H1 (cell line): Measurements from ENCODE around the gene C2CD2L. TPM values are rescaled to one million over a fixed set of nuclear protein-coding genes. Genes with fewer than 3 reads are reported as not detected.
A peak's percentile ranks its signal among the peaks of the same experiment; 100 is the strongest.

ENCODE experiments used
- CTCF ChIA-PET: fragments of 300-600 bp; sonication (Branson Sonifier 250); formaldehyde crosslinking; loops from one replicate; lab custom pipeline; 2021; ENCODE audit not compliant: partially characterized antibody; lab: Charles Lee
- POLR2A ChIA-PET: fragments of 300-600 bp; sonication (Branson Sonifier 250); formaldehyde crosslinking; loops from one replicate; lab custom pipeline; 2021; ENCODE audit warnings: inconsistent platforms; ENCODE audit not compliant: partially characterized antibody; lab: Charles Lee
- DNase-seq, 2 experiments: peaks; one replicate each; pipeline versions ENCODE4 v3.0.0 to v3.0.0-alpha.2; 2010 to 2022; ENCODE audit warnings: low spot score in 2 of 2, low read depth in 1 of 2, mixed read lengths in 1 of 2
- FAIRE-seq: peaks from 2 replicates; lab custom pipeline; 2011; peaks lifted over from hg19 to GRCh38; lab: Jason Lieb, UNC
- H2AFZ ChIP-seq: 2 replicates; pipeline ENCODE4 v1.8.1; 2012; ENCODE audit warnings: low read length, inconsistent platforms
- H2AK5ac ChIP-seq: 2 replicates; pipeline ENCODE4 v1.6.1; 2013; ENCODE audit warnings: low read depth, low read length
- H2BK120ac ChIP-seq: replicated peaks from 2 replicates; pipeline ENCODE3; 2013; ENCODE audit warnings: low read depth, low read length, inconsistent platforms
- H2BK12ac ChIP-seq: 2 replicates; pipeline ENCODE4 v1.6.1; 2013; ENCODE audit warnings: low read depth, low read length
- H2BK15ac ChIP-seq: 2 replicates; pipeline ENCODE4 v1.6.1; 2013; ENCODE audit warnings: low read length
- H2BK20ac ChIP-seq: 2 replicates; pipeline ENCODE4 v1.6.1; 2013; ENCODE audit warnings: low read length
- H2BK5ac ChIP-seq: 2 replicates; pipeline ENCODE4 v1.6.1; 2013; ENCODE audit warnings: low read depth, low read length
- H3K14ac ChIP-seq: 2 replicates; pipeline ENCODE4 v1.6.1; 2013; ENCODE audit warnings: inconsistent platforms; ENCODE audit not compliant: insufficient read length
- H3K18ac ChIP-seq: 2 replicates; pipeline ENCODE4 v1.6.1; 2013; ENCODE audit warnings: low read length; ENCODE audit errors: extremely low read depth
- H3K23ac ChIP-seq: 2 replicates; pipeline ENCODE4 v1.6.1; 2013; ENCODE audit warnings: inconsistent platforms; ENCODE audit not compliant: insufficient read length
- H3K23me2 ChIP-seq: 2 replicates; pipeline ENCODE4 v1.6.1; 2013; ENCODE audit warnings: low read depth, low read length
- H3K27ac ChIP-seq: 2 replicates; pipeline ENCODE4 v1.6.1; 2011; ENCODE audit warnings: low read depth, low read length, inconsistent platforms
- H3K27me3 ChIP-seq, 4 experiments: replicated peaks in 1 of 4; 1 replicate in 1 of 4; 2 replicates in 3 of 4; pipeline versions ENCODE4 v1.6.1 to v1.8.1; 2011 to 2013; ENCODE audit warnings: low read length in 3 of 4, mild to moderate bottlenecking in 3 of 4, inconsistent platforms in 2 of 4, mixed read lengths in 2 of 4, moderate library complexity in 1 of 4; ENCODE audit not compliant: control insufficient read depth in 3 of 4, insufficient read depth in 3 of 4; ENCODE audit errors: extremely low read depth in 1 of 4
- H3K36me3 ChIP-seq, 4 experiments: 2 replicates each; pipeline versions ENCODE4 v1.6.1 to v1.8.1; 2011 to 2013; ENCODE audit warnings: mild to moderate bottlenecking in 4 of 4, low read length in 3 of 4, moderate library complexity in 2 of 4, control low read depth in 1 of 4, inconsistent platforms in 1 of 4; ENCODE audit not compliant: insufficient read depth in 4 of 4, control insufficient read depth in 2 of 4
- H3K4ac ChIP-seq: replicated peaks from 2 replicates; pipeline ENCODE3; 2013; ENCODE audit warnings: low read length, low read depth, mixed read lengths, inconsistent platforms; ENCODE audit not compliant: insufficient read length
- H3K4me1 ChIP-seq, 4 experiments: replicated peaks in 1 of 4; 1 replicate in 1 of 4; 2 replicates in 3 of 4; pipeline versions ENCODE4 v1.6.1 to v1.8.1; 2011 to 2013; ENCODE audit warnings: low read length in 3 of 4, inconsistent platforms in 2 of 4, mixed read lengths in 1 of 4; ENCODE audit not compliant: insufficient read depth in 4 of 4, control insufficient read depth in 3 of 4
- H3K4me2 ChIP-seq, 2 experiments: 2 replicates each; pipeline versions ENCODE4 v1.6.1 to v1.8.1; 2011 to 2013; ENCODE audit warnings: low read depth in 2 of 2, low read length in 2 of 2, control low read depth in 1 of 2, inconsistent platforms in 1 of 2, mild to moderate bottlenecking in 1 of 2; ENCODE audit not compliant: insufficient read depth in 1 of 2
- H3K4me3 ChIP-seq, 4 experiments: fragments of 200-600, 300-600 bp in 1 of 4; sonication (generic), shearing (Covaris generic), sonication (Bioruptor Twin) in 1 of 4; 2 replicates each; pipeline versions ENCODE4 v1.5.1 to v1.8.1; 2011 to 2016; ENCODE audit warnings: low read length in 4 of 4, low read depth in 3 of 4, control low read depth in 2 of 4, inconsistent platforms in 2 of 4, mild to moderate bottlenecking in 2 of 4, mixed read lengths in 1 of 4, moderate library complexity in 1 of 4; ENCODE audit not compliant: insufficient read depth in 2 of 4; ENCODE audit errors: extremely low read depth in 1 of 4
- H3K56ac ChIP-seq: replicated peaks from 2 replicates; pipeline ENCODE3; 2013; ENCODE audit warnings: low read depth, mild to moderate bottlenecking, mixed read lengths, low read length, inconsistent platforms; ENCODE audit not compliant: insufficient read length
- H3K79me1 ChIP-seq: 2 replicates; pipeline ENCODE4 v1.6.1; 2013; ENCODE audit warnings: low read depth, low read length, control low read depth
- H3K79me2 ChIP-seq, 2 experiments: 2 replicates each; pipeline versions ENCODE4 v1.6.1 to v1.8.1; 2012 to 2013; ENCODE audit warnings: low read length in 2 of 2, mild to moderate bottlenecking in 2 of 2, inconsistent platforms in 1 of 2; ENCODE audit not compliant: insufficient read depth in 2 of 2, control insufficient read depth in 1 of 2
- H3K9ac ChIP-seq, 4 experiments: replicated peaks in 1 of 4; 1 replicate in 1 of 4; 2 replicates in 3 of 4; pipeline versions ENCODE4 v1.6.1 to v1.8.1; 2011 to 2013; ENCODE audit warnings: low read depth in 3 of 4, low read length in 3 of 4, control low read depth in 2 of 4, mild to moderate bottlenecking in 2 of 4, moderate library complexity in 2 of 4, inconsistent platforms in 1 of 4; ENCODE audit errors: extremely low read depth in 1 of 4
- H3K9me3 ChIP-seq, 2 experiments: 2 replicates each; pipeline versions ENCODE4 v1.6.1 to v1.8.1; 2012 to 2013; ENCODE audit warnings: mild to moderate bottlenecking in 2 of 2, moderate library complexity in 2 of 2, control low read depth in 1 of 2, inconsistent platforms in 1 of 2, low read depth in 1 of 2, low read length in 1 of 2, mixed read lengths in 1 of 2; ENCODE audit not compliant: insufficient read depth in 2 of 2
- H4K20me1 ChIP-seq, 2 experiments: replicated peaks in 1 of 2; 2 replicates each; pipeline versions ENCODE3 to v1.8.1; 2011 to 2013; ENCODE audit warnings: inconsistent platforms in 2 of 2, low read length in 2 of 2, mild to moderate bottlenecking in 1 of 2; ENCODE audit not compliant: insufficient read depth in 2 of 2, control insufficient read depth in 1 of 2
- H4K5ac ChIP-seq: 2 replicates; pipeline ENCODE4 v1.6.1; 2013; ENCODE audit warnings: low read length, low read depth, mixed read lengths, inconsistent platforms; ENCODE audit not compliant: insufficient read length
- H4K8ac ChIP-seq: 2 replicates; pipeline ENCODE4 v1.8.0; 2013; ENCODE audit warnings: mild to moderate bottlenecking, moderate library complexity, low read length, inconsistent platforms; ENCODE audit not compliant: insufficient read depth; ENCODE audit errors: extremely low read depth
- H4K91ac ChIP-seq: replicated peaks from 2 replicates; pipeline ENCODE3; 2013; ENCODE audit warnings: low read length, mixed read lengths, inconsistent platforms; ENCODE audit not compliant: insufficient read length
- CREB1 ChIP-seq: IDR thresholded peaks from 2 replicates; pipeline ENCODE4 v1.6.1; 2012; ENCODE audit warnings: inconsistent platforms
- EGR1 ChIP-seq: IDR thresholded peaks from 2 replicates; pipeline ENCODE4 v1.6.1; 2011; ENCODE audit warnings: low read depth, low read length, borderline replicate concordance
- GABPA ChIP-seq: IDR thresholded peaks from 2 replicates; pipeline ENCODE4 v1.6.1; 2011; ENCODE audit warnings: mild to moderate bottlenecking, low read length, moderate library complexity, borderline replicate concordance; ENCODE audit not compliant: insufficient read depth
- KDM1A ChIP-seq: fragments of 200-600, 300-600 bp; sonication (generic); IDR thresholded peaks from 2 replicates; pipeline ENCODE4 v1.7.1; 2016; ENCODE audit warnings: mild to moderate bottlenecking, low read length, borderline replicate concordance
- POLR2AphosphoS5 ChIP-seq: IDR thresholded peaks from 2 replicates; pipeline ENCODE4 v1.6.1; 2011; ENCODE audit warnings: low read depth, low read length
- POU5F1 ChIP-seq: IDR thresholded peaks from 2 replicates; pipeline ENCODE4 v1.6.1; 2011; ENCODE audit warnings: low read depth, mild to moderate bottlenecking, low read length, moderate library complexity
- TAF7 ChIP-seq: optimal IDR thresholded peaks from 2 replicates; pipeline ENCODE3; 2011; ENCODE audit warnings: low read depth, mild to moderate bottlenecking, inconsistent platforms, low read length, moderate library complexity, borderline replicate concordance
- TBP ChIP-seq: IDR thresholded peaks from 2 replicates; pipeline ENCODE4 v1.6.1; 2011; ENCODE audit warnings: low read depth, low read length, improper control_type of control experiment
- ZNF274 ChIP-seq: IDR thresholded peaks from 2 replicates; pipeline ENCODE4 v1.7.0; 2012; ENCODE audit warnings: low read length, borderline replicate concordance; ENCODE audit errors: extremely low read depth
- WGBS, 2 experiments: shearing (Covaris generic) in 1 of 2; methylation state at CpG; one replicate each; pipeline versions ENCODE4 v1.1.6 to v1.1.7; 2013 to 2015; ENCODE audit warnings: low lambda C conversion rate in 2 of 2, mixed read lengths in 2 of 2, inconsistent platforms in 1 of 2, low coverage in 1 of 2, missing lambda C conversion rate in 1 of 2; ENCODE audit not compliant: insufficient replicate concordance in 2 of 2, insufficient coverage in 1 of 2, insufficient read length in 1 of 2; ENCODE audit errors: extremely low coverage in 1 of 2, missing lambda C conversion rate in 1 of 2; 5-methylcytosine and 5-hydroxymethylcytosine counted together
- polyA plus RNA-seq, 7 experiments: library from polyadenylated mRNA; depleted of rRNA in 3 of 7; stranded (reverse) in 5 of 7; unstranded in 2 of 7; fragments of >200 nt in 5 of 7; fragments of 200-250 nt in 2 of 7; gene quantifications; 1 replicate in 5 of 7; 2 replicates in 1 of 7; 4 replicates in 1 of 7; pipeline versions ENCODE4 v1.2.1 to v1.2.3, GENCODE V29; 2011 to 2013; ENCODE audit warnings: missing spikeins in 2 of 7, mixed read lengths in 2 of 7
- total RNA-seq: library from RNA; stranded (reverse); fragmentation: NEBNext Ultra II Directional; extraction: Animal tissue kit (Norgen Biotek cat#: 25700); gene quantifications from 2 replicates; pipeline ENCODE4 v1.2.1, GENCODE V29; 2021
- TF ChIP-seq, protein P1 (sequence below): IDR thresholded peaks from 2 replicates; pipeline ENCODE4 v1.6.1; 2012; ENCODE audit warnings: low read length, inconsistent platforms
- TF ChIP-seq, protein P2 (sequence below): IDR thresholded peaks from 2 replicates; pipeline ENCODE4 v1.6.1; 2011; ENCODE audit warnings: low read length, improper control_type of control experiment

C2CD2L gene
- total and polyA plus RNA-seq, 2 of the 8 experiments (the other 6 are each of a cell fraction or from before 2014, with no cell fraction given): 2.5 to 4.0 TPM

DNA sequence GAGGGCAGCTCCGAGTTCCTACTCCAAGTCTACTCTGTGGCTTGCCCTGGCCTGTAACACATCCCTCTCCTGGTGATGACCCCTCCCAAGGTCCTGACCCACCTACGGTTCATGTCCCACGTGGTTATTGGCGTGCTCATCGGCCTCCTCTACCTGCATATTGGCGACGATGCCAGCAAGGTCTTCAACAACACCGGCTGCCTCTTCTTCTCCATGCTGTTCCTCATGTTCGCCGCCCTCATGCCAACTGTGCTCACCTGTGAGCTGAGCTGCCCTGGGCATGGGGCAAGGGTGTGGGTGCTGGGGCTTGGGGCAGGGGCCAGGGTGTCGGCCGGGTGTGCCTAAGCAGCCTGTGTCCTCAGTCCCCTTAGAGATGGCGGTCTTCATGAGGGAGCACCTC lies 51.3 kb downstream of the C2CD2L start:
- Histone ChIP-seq H3K4me2 (no peak overlapping the region), H3K4me1 (peaks cover 0 to 5% (median 2%) of the 10 kb centered on the region in 4 experiments; a peak in 4 of 7 replicates), H4K8ac (no peak overlapping the region), H3K4ac (no peak overlapping the region), H3K18ac (no peak overlapping the region), H3K36me3 (no peaks in the 10 kb centered on the region), H3K56ac (no peak overlapping the region), H4K5ac (no peak overlapping the region), H4K91ac (peak overlapping the region; percentile 53), H4K20me1 (no peaks in the 10 kb centered on the region), H2BK15ac (no peak overlapping the region), H3K9me3 (no peaks in the 10 kb centered on the region), H2BK12ac (no peak overlapping the region), H3K23ac (no peak overlapping the region), H2AFZ (no peak overlapping the region), H3K4me3 (no peak overlapping the region), H3K14ac (no peak overlapping the region), H3K79me1 (no peaks in the 10 kb centered on the region), H3K9ac (no peak overlapping the region), H2BK20ac (no peak overlapping the region), H3K79me2 (no peaks in the 10 kb centered on the region), H3K27me3 (no peaks in the 10 kb centered on the region; a peak in 2 of 7 replicates), H3K27ac (no peak overlapping the region), H2BK120ac (no peak overlapping the region), H2AK5ac (no peak overlapping the region), H2BK5ac (no peak overlapping the region), H3K23me2 (no peaks in the 10 kb centered on the region)
- DNase-seq (no peak), FAIRE-seq (no peak)
- 91% methylated on average over 13 of the region's 13 CpGs; no CpG with 5 or more reads in 1 of the 2 experiments for WGBS, 2 experiments
- POLR2A ChIA-PET: interaction anchor here (1.3 to 2.4 kb wide), 3 partner anchors 9 to 48 kb away, joined by 3 to 6 read pairs (median 5); partner anchors contain the start of genes ABCG4 and CBL
- CTCF ChIA-PET: interaction anchor here (1.7 to 23.6 kb wide), 5 partner anchors 15 to 166 kb away, joined by 3 to 389 read pairs (median 100); partner anchors contain the start of genes CBL, NHERF4 and NLRX1
- TF ChIP-seq TAF7: no peak
- TF ChIP-seq EGR1: no peak
- TF ChIP-seq GABPA: no peak
- TF ChIP-seq, protein P1, sequence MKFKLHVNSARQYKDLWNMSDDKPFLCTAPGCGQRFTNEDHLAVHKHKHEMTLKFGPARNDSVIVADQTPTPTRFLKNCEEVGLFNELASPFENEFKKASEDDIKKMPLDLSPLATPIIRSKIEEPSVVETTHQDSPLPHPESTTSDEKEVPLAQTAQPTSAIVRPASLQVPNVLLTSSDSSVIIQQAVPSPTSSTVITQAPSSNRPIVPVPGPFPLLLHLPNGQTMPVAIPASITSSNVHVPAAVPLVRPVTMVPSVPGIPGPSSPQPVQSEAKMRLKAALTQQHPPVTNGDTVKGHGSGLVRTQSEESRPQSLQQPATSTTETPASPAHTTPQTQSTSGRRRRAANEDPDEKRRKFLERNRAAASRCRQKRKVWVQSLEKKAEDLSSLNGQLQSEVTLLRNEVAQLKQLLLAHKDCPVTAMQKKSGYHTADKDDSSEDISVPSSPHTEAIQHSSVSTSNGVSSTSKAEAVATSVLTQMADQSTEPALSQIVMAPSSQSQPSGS: no peak
- no peak for TF ChIP-seq CREB1
- no peak for TF ChIP-seq POU5F1
- no peak for TF ChIP-seq POLR2AphosphoS5
- no peak for TF ChIP-seq ZNF274
- TF ChIP-seq KDM1A: no peak
- TF ChIP-seq TBP: no peak
- TF ChIP-seq, protein P2, sequence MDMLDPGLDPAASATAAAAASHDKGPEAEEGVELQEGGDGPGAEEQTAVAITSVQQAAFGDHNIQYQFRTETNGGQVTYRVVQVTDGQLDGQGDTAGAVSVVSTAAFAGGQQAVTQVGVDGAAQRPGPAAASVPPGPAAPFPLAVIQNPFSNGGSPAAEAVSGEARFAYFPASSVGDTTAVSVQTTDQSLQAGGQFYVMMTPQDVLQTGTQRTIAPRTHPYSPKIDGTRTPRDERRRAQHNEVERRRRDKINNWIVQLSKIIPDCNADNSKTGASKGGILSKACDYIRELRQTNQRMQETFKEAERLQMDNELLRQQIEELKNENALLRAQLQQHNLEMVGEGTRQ: no peak
